Keratinocyte (primary cell): ENCODE results near the gene STK32B. TPM values are rescaled to one million over a fixed set of nuclear protein-coding genes. Genes with fewer than 3 reads are reported as not detected.

ENCODE experiments used
- DNase-seq: peaks from one replicate; pipeline ENCODE4 v3.0.0-alpha.2; 2011; ENCODE audit warnings: low read depth, missing footprints, low spot score
- FAIRE-seq: peaks from 2 replicates; lab custom pipeline; 2011; peaks lifted over from hg19 to GRCh38; lab: Jason Lieb, UNC
- H2AFZ ChIP-seq: 2 replicates; pipeline ENCODE4 v1.6.0; 2012; ENCODE audit warnings: low read length, control low read depth, inconsistent platforms; ENCODE audit not compliant: control insufficient read depth
- H3K27ac ChIP-seq: 2 replicates; pipeline ENCODE4 v1.5.1; 2011; ENCODE audit warnings: low read length; ENCODE audit not compliant: control insufficient read depth, insufficient read depth
- H3K27me3 ChIP-seq: 3 replicates; pipeline ENCODE4 v1.6.0; 2011; ENCODE audit warnings: low read length; ENCODE audit not compliant: control insufficient read depth, insufficient read depth; ENCODE audit errors: extremely low read depth
- H3K36me3 ChIP-seq, 2 experiments: 2 replicates in 1 of 2; 3 replicates in 1 of 2; pipeline ENCODE4 v1.5.1; 2011; ENCODE audit warnings: low read length in 2 of 2, mild to moderate bottlenecking in 1 of 2; ENCODE audit not compliant: control insufficient read depth in 2 of 2, insufficient read depth in 2 of 2; ENCODE audit errors: extremely low read depth in 1 of 2
- H3K4me1 ChIP-seq: 3 replicates; pipeline ENCODE4 v1.5.1; 2011; ENCODE audit warnings: low read length; ENCODE audit not compliant: control insufficient read depth, insufficient read depth; ENCODE audit errors: extremely low read depth
- H3K4me2 ChIP-seq: 3 replicates; pipeline ENCODE4 v1.6.0; 2011; ENCODE audit warnings: low read depth, low read length; ENCODE audit not compliant: control insufficient read depth, insufficient read depth; ENCODE audit errors: extremely low read depth
- H3K4me3 ChIP-seq, 3 experiments: fragments of 200-600 bp in 1 of 3; sonication (generic) in 1 of 3; 2 replicates in 2 of 3; 3 replicates in 1 of 3; pipeline ENCODE4 v1.5.1; 2011 to 2016; ENCODE audit warnings: low read length in 3 of 3, mild to moderate bottlenecking in 3 of 3, control low read depth in 2 of 3, inconsistent platforms in 1 of 3, low read depth in 1 of 3, mixed read lengths in 1 of 3, mixed run types in 1 of 3, moderate library complexity in 1 of 3; ENCODE audit not compliant: control insufficient read depth in 2 of 3, insufficient read depth in 2 of 3; ENCODE audit errors: extremely low read depth in 1 of 3
- H3K79me2 ChIP-seq: 2 replicates; pipeline ENCODE4 v1.6.0; 2012; ENCODE audit warnings: low read length; ENCODE audit not compliant: control insufficient read depth, insufficient read depth
- H3K9ac ChIP-seq: 3 replicates; pipeline ENCODE4 v1.6.0; 2011; ENCODE audit warnings: low read length; ENCODE audit not compliant: control insufficient read depth, insufficient read depth; ENCODE audit errors: extremely low read depth
- H3K9me1 ChIP-seq: 3 replicates; pipeline ENCODE4 v1.6.0; 2011; ENCODE audit warnings: low read length; ENCODE audit not compliant: control insufficient read depth, insufficient read depth; ENCODE audit errors: extremely low read depth
- H3K9me3 ChIP-seq: 2 replicates; pipeline ENCODE4 v1.5.1; 2012; ENCODE audit warnings: low read depth, low read length; ENCODE audit not compliant: control insufficient read depth
- H4K20me1 ChIP-seq: 3 replicates; pipeline ENCODE4 v1.6.0; 2011; ENCODE audit warnings: low read length; ENCODE audit not compliant: control insufficient read depth, insufficient read depth; ENCODE audit errors: extremely low read depth
- EZH2 ChIP-seq: IDR thresholded peaks from one replicate; pipeline ENCODE4 v1.6.1; 2012; ENCODE audit warnings: inconsistent platforms, mild to moderate bottlenecking, low read length, moderate library complexity
- dilution Hi-C: fragments of 300-500 bp; cut with MboI; formaldehyde crosslinking; loops from one replicate; pipeline ENCODE4 v1.7.0; 2020; ENCODE audit warnings: low sequenced_read_pairs; ENCODE audit not compliant: extremely low pct_ligation_motif_present
- polyA plus RNA-seq, 5 experiments: library from polyadenylated mRNA; depleted of rRNA in 3 of 5; stranded (reverse) in 3 of 5; stranded (forward) in 1 of 5; unstranded in 1 of 5; fragments of >200 nt; gene quantifications; 1 replicate in 1 of 5; 2 replicates in 3 of 5; 3 replicates in 1 of 5; pipeline versions ENCODE4 v1.2.1 to v1.2.3, GENCODE V29; 2011 to 2012; ENCODE audit warnings: missing spikeins in 2 of 5, low read depth in 1 of 5, low replicate concordance in 1 of 5
- TF ChIP-seq, protein P1 (sequence below), 3 experiments: IDR thresholded peaks in 1 of 3; conservative IDR thresholded peaks in 1 of 3; optimal IDR thresholded peaks in 1 of 3; 2 replicates in 2 of 3; 3 replicates in 1 of 3; pipeline versions ENCODE3 to v1.5.1; 2011; ENCODE audit warnings: low read length in 3 of 3, mild to moderate bottlenecking in 3 of 3, moderate library complexity in 2 of 3, control low read depth in 1 of 3, inconsistent platforms in 1 of 3; ENCODE audit not compliant: insufficient read depth in 2 of 3; ENCODE audit errors: extremely low read depth in 1 of 3

Gene STK32B
- polyA plus RNA-seq, 1 donor (not counting 4 experiments of a cell fraction or from before 2014, with no cell fraction given): 3.4 TPM

DNA sequence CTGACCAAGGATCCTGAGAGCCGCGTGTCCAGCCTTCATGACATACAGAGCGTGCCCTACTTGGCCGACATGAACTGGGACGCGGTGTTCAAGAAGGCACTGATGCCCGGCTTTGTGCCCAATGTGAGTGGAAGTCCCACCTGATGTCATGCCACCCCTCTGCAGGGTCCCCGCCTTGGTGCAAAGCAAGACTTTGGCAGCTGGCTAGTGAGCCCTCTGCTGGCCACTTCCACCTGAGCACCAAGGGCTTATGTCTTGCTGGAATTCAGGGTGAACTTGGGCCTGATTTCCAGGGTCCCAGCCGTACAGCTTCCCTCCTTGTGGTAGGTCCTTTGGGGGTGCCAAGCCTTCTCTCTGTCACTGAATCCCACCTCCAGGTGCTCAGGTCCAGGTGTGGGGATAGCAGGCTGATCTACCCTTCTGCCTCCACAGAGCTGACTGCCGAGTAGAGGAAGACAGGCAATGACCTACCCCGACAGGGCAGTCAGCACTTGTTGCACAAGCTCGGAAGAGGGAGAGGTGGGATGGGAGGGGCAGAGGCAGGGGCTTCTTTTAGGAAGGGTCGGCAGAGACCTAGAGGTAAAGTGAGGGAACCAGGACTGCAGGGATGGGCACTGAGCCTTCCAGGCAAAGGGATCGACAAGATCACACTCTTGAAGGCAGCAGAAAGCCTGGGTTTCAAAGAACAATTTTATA, 409.0 kb downstream of the STK32B start:
- Histone ChIP-seq H3K4me2 (no peak overlapping the region), H3K9me3 (no peaks in the 10 kb centered on the region), H3K27ac (no peak overlapping the region), H3K4me3 (no peak overlapping the region), H3K9me1 (no peaks in the 10 kb centered on the region), H2AFZ (no peak overlapping the region), H3K4me1 (no peaks in the 10 kb centered on the region), H3K9ac (no peak overlapping the region), H3K27me3 (no peaks in the 10 kb centered on the region), H4K20me1 (no peaks in the 10 kb centered on the region), H3K36me3 (no peaks in the 10 kb centered on the region), H3K79me2 (no peaks in the 10 kb centered on the region)
- DNase-seq (no peak), FAIRE-seq (no peak)
- dilution Hi-C loops: no loop called here
- no peak for TF ChIP-seq EZH2
- TF ChIP-seq, protein P1, sequence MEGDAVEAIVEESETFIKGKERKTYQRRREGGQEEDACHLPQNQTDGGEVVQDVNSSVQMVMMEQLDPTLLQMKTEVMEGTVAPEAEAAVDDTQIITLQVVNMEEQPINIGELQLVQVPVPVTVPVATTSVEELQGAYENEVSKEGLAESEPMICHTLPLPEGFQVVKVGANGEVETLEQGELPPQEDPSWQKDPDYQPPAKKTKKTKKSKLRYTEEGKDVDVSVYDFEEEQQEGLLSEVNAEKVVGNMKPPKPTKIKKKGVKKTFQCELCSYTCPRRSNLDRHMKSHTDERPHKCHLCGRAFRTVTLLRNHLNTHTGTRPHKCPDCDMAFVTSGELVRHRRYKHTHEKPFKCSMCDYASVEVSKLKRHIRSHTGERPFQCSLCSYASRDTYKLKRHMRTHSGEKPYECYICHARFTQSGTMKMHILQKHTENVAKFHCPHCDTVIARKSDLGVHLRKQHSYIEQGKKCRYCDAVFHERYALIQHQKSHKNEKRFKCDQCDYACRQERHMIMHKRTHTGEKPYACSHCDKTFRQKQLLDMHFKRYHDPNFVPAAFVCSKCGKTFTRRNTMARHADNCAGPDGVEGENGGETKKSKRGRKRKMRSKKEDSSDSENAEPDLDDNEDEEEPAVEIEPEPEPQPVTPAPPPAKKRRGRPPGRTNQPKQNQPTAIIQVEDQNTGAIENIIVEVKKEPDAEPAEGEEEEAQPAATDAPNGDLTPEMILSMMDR (optimal IDR thresholded peaks at IDR 0.05 in 1 of 3, IDR thresholded peaks at IDR 0.05 in 1 of 3, conservative IDR thresholded peaks at IDR 0.05 in 1 of 3; ENCODE audit: extremely low read depth in 1 of 3, insufficient read depth in 2 of 3, low read length in 3 of 3): peak in 2 of 3 experiments; percentile 52 to 83

DNA sequence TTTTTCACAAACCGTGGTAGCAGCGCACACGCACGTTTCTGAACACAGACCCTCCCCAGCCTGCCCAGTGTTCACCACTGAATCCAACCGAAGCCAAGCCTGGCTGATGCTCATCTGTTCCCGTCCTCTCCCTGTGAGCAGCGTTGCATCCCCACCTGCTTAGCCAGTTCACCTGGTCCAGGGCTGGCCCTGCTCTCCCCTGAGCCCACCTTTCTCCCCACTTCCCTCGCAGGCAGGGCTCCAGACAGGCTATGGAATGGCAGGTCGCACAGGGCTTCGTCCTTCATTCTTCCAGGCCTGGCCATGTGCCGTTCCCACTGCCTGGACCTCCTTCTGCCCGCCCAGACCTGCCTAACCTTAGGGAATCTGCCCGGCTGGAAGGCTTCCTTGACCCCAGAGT, 410.2 kb downstream of the STK32B start:
- no peak for TF ChIP-seq EZH2
- TF ChIP-seq, protein P1 (optimal IDR thresholded peaks at IDR 0.05 in 1 of 3, IDR thresholded peaks at IDR 0.05 in 1 of 3, conservative IDR thresholded peaks at IDR 0.05 in 1 of 3; ENCODE audit: extremely low read depth in 1 of 3, insufficient read depth in 2 of 3, low read length in 3 of 3): no peak
- Histone ChIP-seq H3K4me3 (no peak overlapping the region), H4K20me1 (no peaks in the 10 kb centered on the region), H3K27me3 (no peaks in the 10 kb centered on the region), H3K36me3 (no peaks in the 10 kb centered on the region), H3K4me2 (no peak overlapping the region), H3K79me2 (no peaks in the 10 kb centered on the region), H3K9me3 (no peaks in the 10 kb centered on the region), H3K4me1 (no peaks in the 10 kb centered on the region), H3K9me1 (no peaks in the 10 kb centered on the region), H3K9ac (no peak overlapping the region), H2AFZ (no peak overlapping the region), H3K27ac (no peak overlapping the region)
- dilution Hi-C loops: no loop called here
- FAIRE-seq: no peak
- no peak for DNase-seq
